ENCODE results near the gene TRAPPC2.

DNA sequence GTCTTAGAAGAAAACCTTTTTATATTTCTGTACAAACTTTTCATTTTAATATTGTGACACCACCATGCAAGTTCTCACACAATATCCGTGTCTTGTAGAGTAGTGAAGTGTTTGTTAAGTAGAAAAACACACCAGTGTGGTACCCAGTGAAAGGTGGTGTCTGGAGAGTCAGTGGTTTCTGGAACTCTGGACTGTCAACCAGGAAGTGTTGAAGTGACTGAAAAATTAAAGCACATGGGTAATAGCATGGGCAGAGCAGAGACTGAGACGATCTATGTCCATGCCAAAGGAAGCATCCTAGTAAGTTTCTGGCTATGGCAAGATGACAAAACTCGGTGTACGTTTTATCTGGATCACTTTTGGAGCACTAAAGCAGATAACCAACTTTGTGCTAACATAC is 23.3 kb downstream of the TRAPPC2 start:
- TF ChIP-seq, protein P1, sequence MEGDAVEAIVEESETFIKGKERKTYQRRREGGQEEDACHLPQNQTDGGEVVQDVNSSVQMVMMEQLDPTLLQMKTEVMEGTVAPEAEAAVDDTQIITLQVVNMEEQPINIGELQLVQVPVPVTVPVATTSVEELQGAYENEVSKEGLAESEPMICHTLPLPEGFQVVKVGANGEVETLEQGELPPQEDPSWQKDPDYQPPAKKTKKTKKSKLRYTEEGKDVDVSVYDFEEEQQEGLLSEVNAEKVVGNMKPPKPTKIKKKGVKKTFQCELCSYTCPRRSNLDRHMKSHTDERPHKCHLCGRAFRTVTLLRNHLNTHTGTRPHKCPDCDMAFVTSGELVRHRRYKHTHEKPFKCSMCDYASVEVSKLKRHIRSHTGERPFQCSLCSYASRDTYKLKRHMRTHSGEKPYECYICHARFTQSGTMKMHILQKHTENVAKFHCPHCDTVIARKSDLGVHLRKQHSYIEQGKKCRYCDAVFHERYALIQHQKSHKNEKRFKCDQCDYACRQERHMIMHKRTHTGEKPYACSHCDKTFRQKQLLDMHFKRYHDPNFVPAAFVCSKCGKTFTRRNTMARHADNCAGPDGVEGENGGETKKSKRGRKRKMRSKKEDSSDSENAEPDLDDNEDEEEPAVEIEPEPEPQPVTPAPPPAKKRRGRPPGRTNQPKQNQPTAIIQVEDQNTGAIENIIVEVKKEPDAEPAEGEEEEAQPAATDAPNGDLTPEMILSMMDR (conservative IDR thresholded peaks at IDR 0.05; ENCODE audit: low read depth, low read length) = no peak
- TF ChIP-seq POLR2A (IDR thresholded peaks at IDR 0.05; ENCODE audit: low read depth, low read length) (no peak), SMC3 (IDR thresholded peaks at IDR 0.05; ENCODE audit: low read depth, low read length) (no peak), MAZ (IDR thresholded peaks at IDR 0.05; ENCODE audit: borderline replicate concordance, low read depth, low read length) (no peak), BHLHE40 (IDR thresholded peaks at IDR 0.05; ENCODE audit: low read depth, low read length) (no peak)
- TF ChIP-seq, protein P2, sequence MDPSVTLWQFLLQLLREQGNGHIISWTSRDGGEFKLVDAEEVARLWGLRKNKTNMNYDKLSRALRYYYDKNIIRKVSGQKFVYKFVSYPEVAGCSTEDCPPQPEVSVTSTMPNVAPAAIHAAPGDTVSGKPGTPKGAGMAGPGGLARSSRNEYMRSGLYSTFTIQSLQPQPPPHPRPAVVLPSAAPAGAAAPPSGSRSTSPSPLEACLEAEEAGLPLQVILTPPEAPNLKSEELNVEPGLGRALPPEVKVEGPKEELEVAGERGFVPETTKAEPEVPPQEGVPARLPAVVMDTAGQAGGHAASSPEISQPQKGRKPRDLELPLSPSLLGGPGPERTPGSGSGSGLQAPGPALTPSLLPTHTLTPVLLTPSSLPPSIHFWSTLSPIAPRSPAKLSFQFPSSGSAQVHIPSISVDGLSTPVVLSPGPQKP (IDR thresholded peaks at IDR 0.05; ENCODE audit: borderline replicate concordance, low read depth, low read length) = no peak
